ENCODE measurements around the gene PITPNM1.
"Not testable (repeated sequence)": the region's sequence is repeated elsewhere in the genome, so short reads cannot be mapped to it uniquely, and the experiment has no call there.

Gene PITPNM1

DNA sequence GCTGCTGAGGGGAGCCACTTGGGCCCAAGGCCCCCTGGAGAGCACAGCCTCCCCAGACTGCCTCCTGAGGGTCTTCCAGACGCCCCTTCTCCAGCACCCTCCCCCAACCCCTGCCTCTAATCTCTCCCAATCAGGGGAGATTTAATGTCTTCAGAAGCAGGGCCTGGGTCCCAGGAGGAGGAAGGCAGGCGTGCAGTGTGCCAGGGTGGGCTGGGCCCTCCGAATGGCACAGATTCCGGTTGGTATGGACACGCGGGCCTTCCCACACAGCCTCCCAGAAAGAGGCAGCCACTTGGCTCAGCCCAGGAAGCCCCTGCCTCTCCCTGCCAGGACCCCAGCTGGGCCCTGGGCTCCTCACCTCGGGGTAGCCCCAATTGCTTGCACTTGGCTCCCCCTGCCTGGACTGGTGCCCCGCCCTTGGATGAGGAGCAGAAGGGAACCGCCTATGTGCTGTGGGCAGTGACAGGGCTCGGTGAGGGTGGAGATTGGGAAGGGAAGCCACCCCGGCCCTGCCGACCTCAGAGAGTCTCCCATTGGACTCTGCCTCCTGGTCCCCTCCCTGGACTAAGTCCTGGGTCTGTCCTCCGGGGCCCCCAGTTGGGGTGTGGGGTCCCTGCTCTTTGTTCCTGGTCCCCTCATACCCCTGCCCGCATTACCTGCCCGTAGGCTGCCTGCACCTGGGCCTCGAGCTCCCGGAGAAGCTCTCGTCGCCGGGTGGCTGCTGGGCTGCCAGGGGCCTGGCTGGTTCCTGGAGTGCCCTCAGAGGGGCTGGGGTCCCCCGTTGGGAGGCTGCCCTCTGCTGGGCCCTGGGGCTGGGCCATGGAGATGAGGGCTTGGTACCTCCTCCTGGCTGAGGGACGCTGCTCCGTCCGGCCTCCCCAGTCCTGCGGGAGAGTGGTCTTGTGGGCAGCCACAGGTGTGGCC lies 18.7 kb upstream of the PITPNM1 start:
- no peak for DNase-seq (ENCODE audit: low read depth)

- DNase-seq (ENCODE audit: low read depth) = no peak
Measured at GRCh38 chr11:67522844-67523555, 17.8 kb upstream of the PITPNM1 start, which contains the start of gene CABP2. Gene CABP2 (minus strand): TSS chr11:67523446. CDS start chr11:67523326, 120 bp downstream.

DNA sequence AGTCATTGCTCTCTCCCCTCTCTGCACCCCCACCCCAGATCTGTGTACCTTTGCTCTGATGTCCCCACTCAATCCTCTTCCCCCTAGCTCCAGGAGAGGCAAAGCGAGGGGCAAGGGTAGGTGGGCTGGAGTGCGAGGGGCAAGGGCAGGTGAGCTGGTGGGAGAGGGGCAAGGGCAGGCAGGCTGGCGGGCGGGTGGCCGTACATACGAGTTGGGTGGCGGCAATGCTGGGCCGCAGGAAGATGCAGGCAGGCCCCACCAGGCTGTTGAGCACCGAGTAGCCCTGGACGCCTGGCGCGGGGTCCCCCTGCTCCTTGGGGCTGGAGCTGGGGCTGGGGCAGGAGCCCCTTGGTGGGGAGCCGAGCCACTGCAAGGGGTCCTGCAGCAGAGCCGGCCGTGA lies 17.2 kb upstream of the PITPNM1 start:
- no peak for DNase-seq (ENCODE audit: low read depth)

DNA sequence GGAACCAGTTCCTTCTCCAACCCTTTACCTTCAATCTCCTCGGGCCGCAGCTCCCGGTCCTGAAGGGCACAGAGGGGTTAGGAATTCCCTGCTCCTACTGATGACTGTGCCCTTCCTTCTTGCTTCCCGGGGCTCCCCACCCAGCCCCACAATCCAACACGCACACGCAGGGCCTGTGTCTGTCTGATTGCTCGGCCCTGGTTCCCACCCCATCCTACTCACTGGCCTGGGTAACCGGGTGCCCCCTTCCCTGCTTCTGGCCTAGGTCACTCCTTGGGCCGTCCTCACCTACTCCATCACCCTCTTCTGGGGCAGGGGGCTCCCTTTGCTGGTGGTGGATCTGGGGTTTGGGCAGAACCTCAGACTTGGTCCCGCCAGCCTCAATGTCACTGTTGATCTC lies 16.8 kb upstream of the PITPNM1 start:
- no peak for DNase-seq (ENCODE audit: low read depth)

DNA sequence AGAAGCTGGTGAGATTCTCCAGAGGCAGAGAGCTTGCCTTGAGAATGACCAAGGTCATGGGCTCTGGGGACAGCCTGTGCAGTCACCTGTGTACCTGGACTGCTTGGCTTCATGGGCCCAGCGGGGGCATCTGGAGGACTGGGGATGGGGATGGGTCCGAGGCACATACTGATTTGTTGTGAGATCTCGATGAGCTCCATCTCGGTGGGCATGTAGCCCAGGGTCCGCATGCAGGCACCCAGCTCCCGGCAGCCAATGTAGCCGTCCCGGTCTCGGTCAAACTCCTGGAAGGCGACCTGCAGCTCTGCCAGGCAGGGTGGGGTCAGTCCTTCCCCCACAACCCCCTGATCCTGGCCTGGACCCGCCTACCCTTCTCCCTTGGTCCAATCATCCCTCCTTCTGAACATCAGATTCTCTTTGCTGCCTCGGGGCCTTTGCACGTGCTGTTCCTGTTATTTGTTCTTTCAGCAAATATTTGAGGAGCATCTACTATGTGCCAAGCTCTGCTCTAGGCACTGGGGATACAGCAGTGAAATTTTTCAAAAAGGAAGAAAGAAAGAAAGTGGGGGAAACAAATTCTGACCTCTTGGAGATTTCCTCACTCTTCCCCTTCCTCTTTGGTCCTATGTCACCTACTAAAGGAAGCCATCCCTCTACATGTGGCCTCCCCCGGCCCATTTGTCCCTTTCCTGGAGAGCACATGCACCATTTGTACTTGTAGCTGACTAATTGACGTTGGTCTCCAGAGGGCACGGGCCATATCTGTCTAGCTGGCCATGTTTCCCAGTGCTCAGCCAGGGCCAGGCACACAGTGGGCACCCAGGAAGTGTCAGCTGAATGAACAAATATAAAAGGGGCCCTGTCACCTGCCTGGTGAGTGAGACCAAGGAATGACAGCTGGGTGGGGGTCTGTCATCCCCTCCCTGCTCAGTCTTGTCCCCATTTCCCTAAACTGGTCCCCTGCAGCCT lies 16.0 kb upstream of the PITPNM1 start:
- DNase-seq (ENCODE audit: low read depth) = no peak

- no peak for DNase-seq (ENCODE audit: low read depth)
Measured at GRCh38 chr11:67519726-67520125, 14.6 kb upstream of the PITPNM1 start.

DNA sequence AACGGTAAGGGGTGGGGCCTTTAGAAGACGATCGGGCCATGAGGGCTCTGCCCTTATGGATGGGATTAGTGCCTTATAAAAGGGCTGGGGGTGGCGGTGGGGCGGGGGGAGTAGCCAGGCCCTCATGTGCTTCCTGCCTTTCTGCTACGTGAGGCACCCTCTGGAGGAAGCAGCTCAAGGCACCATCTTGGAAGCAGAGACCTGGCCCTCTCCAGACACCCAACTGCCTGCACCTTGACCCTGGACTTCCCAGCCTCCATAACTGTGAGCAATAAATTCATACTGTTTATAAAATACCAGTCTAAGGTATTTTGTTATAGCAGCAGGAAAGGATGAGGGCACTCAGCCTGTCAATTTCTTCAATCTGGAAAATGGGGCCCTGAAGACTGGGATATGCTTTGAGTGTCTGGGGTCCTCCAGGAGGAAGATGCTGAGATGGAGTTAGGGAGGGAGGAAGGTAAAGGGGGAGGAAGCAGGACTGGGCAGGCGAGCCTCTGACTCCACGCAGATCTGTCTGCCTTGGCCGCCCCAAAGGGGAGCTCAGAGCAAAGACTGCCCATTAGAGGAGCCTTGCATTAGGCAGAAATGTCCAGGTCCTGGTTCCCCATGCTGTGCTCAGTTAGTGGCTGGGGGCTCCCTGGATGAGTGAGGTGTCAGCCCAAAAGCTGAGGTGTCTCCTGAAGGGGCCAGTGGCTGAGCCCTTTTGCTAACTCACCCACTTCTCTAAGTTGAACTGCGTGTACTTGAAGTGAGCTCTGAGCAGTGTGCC lies 12.8 kb upstream of the PITPNM1 start:
- no peak for DNase-seq (ENCODE audit: low read depth)

- DNase-seq (ENCODE audit: low read depth) = no peak
Measured at GRCh38 chr11:67516806-67517205, 11.6 kb upstream of the PITPNM1 start.

GRCh38 chr11:67514116-67514515 lies 9.0 kb upstream of the PITPNM1 start:
- DNase-seq (ENCODE audit: low read depth) = no peak

DNA sequence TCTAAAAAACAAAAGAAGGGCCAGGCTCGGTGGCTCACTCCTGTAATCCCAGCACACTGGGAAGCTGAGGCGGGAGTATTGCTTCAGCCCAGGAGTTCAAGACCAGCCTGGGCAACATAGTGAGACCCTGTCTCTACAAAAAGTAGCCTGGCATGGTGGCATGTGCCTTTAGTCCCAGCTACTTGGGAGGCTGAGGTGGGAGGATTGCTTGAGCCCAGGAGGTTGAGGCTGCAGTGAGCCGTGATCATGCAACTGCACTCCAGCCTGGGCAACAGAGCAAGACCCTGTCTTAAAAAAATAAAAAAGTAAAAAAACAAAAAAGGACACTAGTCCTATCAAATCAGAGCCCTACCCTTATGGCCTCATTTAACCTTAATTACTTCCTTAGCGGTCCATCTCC lies 6.4 kb upstream of the PITPNM1 start:
- DNase-seq (ENCODE audit: low read depth) = not testable (repeated sequence)

- no peak for DNase-seq (ENCODE audit: low read depth)
Measured at GRCh38 chr11:67510023-67510345, 4.8 kb upstream of the PITPNM1 start.

DNA sequence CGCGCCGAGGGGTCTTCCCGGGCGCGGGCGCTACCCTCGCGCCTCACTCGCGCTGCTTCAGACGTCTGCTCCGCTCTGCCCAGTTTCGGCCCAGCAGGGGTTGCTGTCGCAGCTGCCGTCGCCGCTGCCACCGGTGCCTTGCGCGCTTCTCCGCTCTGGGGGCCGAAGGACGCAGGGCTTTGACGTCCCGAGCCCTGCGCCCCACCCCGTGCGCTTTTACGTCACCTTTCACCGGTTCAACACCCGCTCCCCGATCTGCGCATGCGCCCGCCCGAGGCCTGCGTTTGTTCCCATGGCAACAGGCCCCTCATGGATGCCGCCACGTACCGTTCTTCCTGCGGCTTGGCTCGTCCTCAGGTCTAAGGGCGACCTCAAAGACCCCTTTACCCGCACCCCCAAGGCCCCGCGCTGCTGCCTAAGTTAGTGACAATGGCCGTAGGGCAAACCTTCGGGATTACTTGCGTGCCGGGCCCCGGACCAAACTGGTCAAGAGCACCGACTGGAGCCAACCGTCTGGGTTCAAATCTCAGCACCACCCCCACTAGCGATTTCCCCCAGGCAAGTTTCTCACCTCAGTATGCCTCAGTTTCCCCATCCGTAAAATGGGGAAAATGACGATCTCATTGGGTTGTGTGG lies 3.4 kb upstream of the PITPNM1 start:
- peak; percentile 97 for DNase-seq (ENCODE audit: low read depth)

DNA sequence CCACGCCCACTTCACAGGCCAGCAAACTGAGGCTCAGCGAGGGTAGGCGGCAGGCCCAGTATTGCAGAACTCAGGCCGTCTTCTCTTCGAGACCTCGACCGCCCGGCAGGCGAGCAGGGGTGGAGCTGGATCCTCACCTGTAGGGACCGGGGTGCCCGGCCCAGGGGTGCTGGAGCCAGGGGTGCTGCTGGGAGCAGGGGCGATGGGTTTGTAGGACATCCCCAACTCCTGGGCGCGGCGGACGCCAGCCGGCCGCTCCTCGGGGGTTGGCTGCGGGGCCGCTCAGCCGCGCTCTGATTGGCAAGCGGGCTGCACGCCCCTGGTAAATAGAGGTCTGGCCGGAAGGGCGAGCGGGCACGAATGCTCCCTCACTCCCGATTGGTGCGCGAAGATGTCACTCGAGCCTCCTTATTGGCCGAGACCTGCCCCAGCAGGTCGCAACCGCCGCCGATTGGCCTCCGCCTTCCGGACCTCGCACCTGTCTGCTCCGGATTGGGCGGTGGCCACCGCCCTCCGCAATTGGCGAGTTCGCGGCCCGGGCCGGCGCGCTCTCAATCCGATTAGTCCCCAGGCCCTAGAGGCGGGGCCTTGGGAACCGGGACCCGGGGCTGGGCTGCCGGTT lies 2.8 kb upstream of the PITPNM1 start, which contains the start of gene CDK2AP2:
TSS of gene CDK2AP2 (minus strand) at position 299 of the 622 bp plus-strand sequence. CDS start at position 219, 80 bp downstream.
- peak; percentile 98 for DNase-seq (ENCODE audit: low read depth)

DNA sequence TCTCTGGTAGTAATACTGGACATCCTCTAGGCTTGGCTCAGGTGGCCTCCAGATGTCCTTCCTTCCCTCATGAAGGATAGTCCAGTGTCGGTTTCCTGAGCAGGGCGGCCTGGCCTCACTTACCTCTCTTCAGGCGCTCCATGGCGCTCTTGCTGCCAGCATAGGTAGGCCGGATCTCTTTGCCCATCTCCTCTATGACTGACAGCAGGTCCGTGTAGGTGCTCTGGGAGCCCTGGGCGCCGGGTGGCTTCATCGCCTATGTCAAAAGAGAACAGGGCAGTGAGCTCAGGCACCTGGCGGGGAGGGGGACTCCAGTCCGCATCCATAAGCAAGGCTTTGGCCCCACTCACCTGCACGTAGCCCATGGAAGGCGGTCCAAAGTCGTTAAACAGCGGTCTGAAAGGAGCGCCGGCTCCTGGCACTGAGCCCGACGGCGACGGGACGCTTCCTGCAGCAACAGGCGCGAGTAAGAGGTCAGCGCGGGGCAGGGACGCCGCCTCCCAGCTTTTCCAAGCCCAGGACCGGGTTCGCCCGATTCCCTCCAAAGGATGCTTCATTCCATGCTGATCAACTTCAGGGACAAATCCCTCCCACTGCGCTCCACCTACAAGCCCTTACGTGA lies 2.2 kb upstream of the PITPNM1 start:
- DNase-seq (ENCODE audit: low read depth) = no peak

- no peak for DNase-seq (ENCODE audit: low read depth)
Measured at GRCh38 chr11:67506426-67507051, 1.4 kb upstream of the PITPNM1 start.

DNA sequence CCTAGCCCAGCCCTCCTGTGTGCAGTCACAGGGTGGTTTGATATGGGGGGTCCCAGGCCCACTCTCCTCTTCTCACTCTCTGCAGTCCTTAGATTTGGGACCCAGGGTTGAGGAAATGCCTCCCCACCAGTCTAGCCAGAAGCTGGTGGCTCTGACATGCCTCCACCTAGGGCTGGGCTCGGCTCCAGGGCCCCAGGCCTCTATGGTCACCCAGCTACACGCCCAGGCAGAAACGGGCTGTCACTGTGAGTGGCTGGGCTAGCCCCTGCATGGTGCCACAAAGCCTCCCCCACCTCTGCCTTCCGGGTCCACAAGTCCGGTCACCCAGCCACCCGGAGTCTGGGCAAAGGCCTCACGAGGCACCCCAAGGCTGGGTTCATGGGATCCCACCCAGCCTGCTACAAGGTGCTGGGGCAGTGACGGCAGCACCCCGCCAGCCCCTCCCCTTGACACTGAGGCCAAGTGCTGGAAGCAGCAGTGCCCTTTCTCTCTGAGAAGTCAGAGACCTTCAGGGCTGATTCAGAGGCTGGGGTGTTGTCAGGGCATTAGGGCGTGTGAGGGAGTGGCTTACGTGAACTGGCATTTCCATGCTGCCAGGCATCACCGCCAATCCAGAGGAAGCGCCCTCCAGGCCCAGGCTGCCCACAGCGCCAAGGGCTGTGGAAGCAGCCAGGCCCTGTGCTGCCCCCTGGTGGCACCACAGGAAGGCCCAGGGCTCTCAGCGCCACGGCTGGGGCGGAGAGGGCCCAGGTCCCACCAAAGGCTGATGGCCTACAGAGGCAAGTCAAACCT lies 638 bp upstream of the PITPNM1 start:
- peak; percentile 93 for DNase-seq (ENCODE audit: low read depth)

- peak; percentile 40 for DNase-seq (ENCODE audit: low read depth)
Measured at GRCh38 chr11:67504005-67504949, 886 bp downstream of the PITPNM1 start.

All from activated T-cell treated with anti-CD3 and anti-CD28 coated beads for 48 hours (primary cell).